Hepatocyte (in vitro differentiated cells): ENCODE measurements around the gene STX1B.
A peak's percentile ranks its signal among the peaks of the same experiment; 100 is the strongest.

Experiments used
- EZH2 ChIP-seq: fragments of 200-600 bp; sonication (generic); IDR thresholded peaks from 2 replicates; pipeline ENCODE4 v1.6.1; 2016; ENCODE audit warnings: antibody characterized with exemption, mild to moderate bottlenecking, borderline replicate concordance
- EZH2phosphoT487 ChIP-seq: fragments of 200-600 bp; sonication (generic); IDR thresholded peaks from one replicate; pipeline ENCODE4 v1.6.1; 2018; ENCODE audit warnings: antibody characterized with exemption, mild to moderate bottlenecking, low read depth, moderate library complexity; ENCODE audit not compliant: unreplicated experiment, severe bottlenecking
- TF ChIP-seq, protein P1 (sequence below): fragments of 200-600 bp; sonication (generic); IDR thresholded peaks from 2 replicates; pipeline ENCODE4 v1.5.1; 2016; ENCODE audit warnings: antibody characterized with exemption, mild to moderate bottlenecking; ENCODE audit not compliant: poor library complexity

DNA sequence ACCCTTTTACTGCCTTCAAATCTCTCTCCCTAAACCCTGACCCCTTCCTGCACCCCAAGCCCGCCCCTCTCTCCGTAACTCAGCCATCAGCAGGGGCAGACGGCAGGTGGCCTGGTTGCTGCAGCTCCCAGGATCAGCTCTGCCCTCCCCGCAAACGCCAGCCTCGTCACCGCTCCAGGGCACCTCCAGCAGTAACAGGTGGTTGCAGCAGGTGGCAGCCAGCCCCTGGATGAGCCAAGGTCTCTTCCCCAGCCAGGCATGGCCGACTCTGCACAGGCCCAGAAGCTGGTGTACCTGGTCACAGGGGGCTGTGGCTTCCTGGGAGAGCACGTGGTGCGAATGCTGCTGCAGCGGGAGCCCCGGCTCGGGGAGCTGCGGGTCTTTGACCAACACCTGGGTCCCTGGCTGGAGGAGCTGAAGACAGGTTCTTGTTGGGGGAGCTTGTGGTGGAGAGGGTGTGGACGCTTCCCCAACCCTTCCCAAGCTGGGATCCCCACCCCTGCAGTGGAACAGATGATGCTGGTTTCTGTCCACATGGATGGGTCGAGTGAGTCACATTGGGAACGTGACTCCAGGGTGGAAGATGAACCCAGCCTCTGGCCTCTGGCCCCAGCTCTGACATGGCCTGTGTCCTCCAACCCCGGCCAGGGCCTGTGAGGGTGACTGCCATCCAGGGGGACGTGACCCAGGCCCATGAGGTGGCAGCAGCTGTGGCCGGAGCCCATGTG, 24.9 kb downstream of the STX1B start:
- TF ChIP-seq, protein P1, sequence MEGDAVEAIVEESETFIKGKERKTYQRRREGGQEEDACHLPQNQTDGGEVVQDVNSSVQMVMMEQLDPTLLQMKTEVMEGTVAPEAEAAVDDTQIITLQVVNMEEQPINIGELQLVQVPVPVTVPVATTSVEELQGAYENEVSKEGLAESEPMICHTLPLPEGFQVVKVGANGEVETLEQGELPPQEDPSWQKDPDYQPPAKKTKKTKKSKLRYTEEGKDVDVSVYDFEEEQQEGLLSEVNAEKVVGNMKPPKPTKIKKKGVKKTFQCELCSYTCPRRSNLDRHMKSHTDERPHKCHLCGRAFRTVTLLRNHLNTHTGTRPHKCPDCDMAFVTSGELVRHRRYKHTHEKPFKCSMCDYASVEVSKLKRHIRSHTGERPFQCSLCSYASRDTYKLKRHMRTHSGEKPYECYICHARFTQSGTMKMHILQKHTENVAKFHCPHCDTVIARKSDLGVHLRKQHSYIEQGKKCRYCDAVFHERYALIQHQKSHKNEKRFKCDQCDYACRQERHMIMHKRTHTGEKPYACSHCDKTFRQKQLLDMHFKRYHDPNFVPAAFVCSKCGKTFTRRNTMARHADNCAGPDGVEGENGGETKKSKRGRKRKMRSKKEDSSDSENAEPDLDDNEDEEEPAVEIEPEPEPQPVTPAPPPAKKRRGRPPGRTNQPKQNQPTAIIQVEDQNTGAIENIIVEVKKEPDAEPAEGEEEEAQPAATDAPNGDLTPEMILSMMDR: peak; percentile 27
- TF ChIP-seq EZH2: no peak
- TF ChIP-seq EZH2phosphoT487: no peak
